ENCODE data around the gene TAF10. TPM values are rescaled to one million over a fixed set of nuclear protein-coding genes. Genes with fewer than 3 reads are reported as not detected.

The TAF10 gene
- total RNA-seq, 1 donor from 2014 or later = 154 TPM

GRCh38 chr11:6604790-6605189, 7.2 kb downstream of the TAF10 start:
- TF ChIP-seq CTCF (IDR thresholded peaks at IDR 0.05) = no peak
- peaks cover 10% of the 10 kb centered on the region for H3K4me1 Mint-ChIP-seq
- no peak overlapping the region for H3K4me3 Mint-ChIP-seq
- peaks cover 44% of the 10 kb centered on the region for H3K36me3 Mint-ChIP-seq (ENCODE audit: low read depth)
- no peak overlapping the region for H3K27ac Mint-ChIP-seq
- H3K27me3 Mint-ChIP-seq = no peaks in the 10 kb centered on the region
- no peak for DNase-seq
- H3K9me3 Mint-ChIP-seq = no peaks in the 10 kb centered on the region
- ATAC-seq (ENCODE audit: low read depth) = no peak
- ChIA-PET CTCF (interaction anchor here (1.0 to 2.7 kb wide), 8 partner anchors 8 to 153 kb away, joined by 3 to 21 read pairs (median 5); partner anchors contain the start of genes MRPL17 and TPP1), POLR2A (interaction anchor here (0.6 to 3.7 kb wide), 13 partner anchors 8 to 215 kb away, joined by 3 to 69 read pairs (median 7); partner anchors contain the start of genes ARFIP2, MRPL17, SMPD1 and TAF10)
- intact Hi-C loops (cut with micrococcal nuclease) = loop anchor here (5.0 kb wide), 3 partner anchors 72 to 212 kb away; partner anchors contain the start of gene SMPD1

- H3K36me3 Mint-ChIP-seq (ENCODE audit: low read depth) = peaks cover 44% of the 10 kb centered on the region
- no peak overlapping the region for H3K4me3 Mint-ChIP-seq
- ATAC-seq (ENCODE audit: low read depth) (peak; percentile 41), DNase-seq (peak; percentile 32)
- H3K4me1 Mint-ChIP-seq = peaks cover 9% of the 10 kb centered on the region
- POLR2A ChIA-PET = interaction anchor here (0.6 to 3.7 kb wide), 14 partner anchors 8 to 214 kb away, joined by 3 to 69 read pairs (median 6); partner anchors contain the start of genes ARFIP2, MRPL17, SMPD1 and TAF10
- CTCF ChIA-PET = interaction anchor here (0.6 to 2.7 kb wide), 9 partner anchors 9 to 153 kb away, joined by 3 to 21 read pairs (median 4); partner anchors contain the start of genes MRPL17 and TPP1
- no peaks in the 10 kb centered on the region for H3K9me3 Mint-ChIP-seq
- TF ChIP-seq CTCF (IDR thresholded peaks at IDR 0.05) = no peak
- no peak overlapping the region for H3K27ac Mint-ChIP-seq
- no peaks in the 10 kb centered on the region for H3K27me3 Mint-ChIP-seq
- intact Hi-C loops (cut with micrococcal nuclease) = loop anchor here (5.0 kb wide), 3 partner anchors 72 to 212 kb away; partner anchors contain the start of gene SMPD1
Observed at GRCh38 chr11:6604081-6604626, 7.9 kb downstream of the TAF10 start.

GRCh38 chr11:6603287-6604080, 8.5 kb downstream of the TAF10 start, which contains the start of the genes ILK and RRP8:
TSS of gene ILK (plus strand) at chr11:6603774. CDS start at chr11:6604272, 498 bp downstream.
TSS of gene RRP8 (minus strand) at chr11:6603616. CDS start at chr11:6603502, 114 bp downstream.
- Mint-ChIP-seq H3K27me3 (no peaks in the 10 kb centered on the region), H3K4me1 (peaks cover 10% of the 10 kb centered on the region), H3K4me3 (no peak within 1 kb of the TSS), H3K36me3 (ENCODE audit: low read depth) (peaks cover 44% of the 10 kb centered on the region), H3K27ac (no peak within 1 kb of the TSS), H3K9me3 (no peaks in the 10 kb centered on the region)
- ChIA-PET POLR2A (interaction anchor here (0.6 to 3.7 kb wide), 16 partner anchors 9 to 213 kb away, joined by 3 to 69 read pairs (median 5); partner anchors contain the start of genes ARFIP2, MRPL17, SMPD1 and TAF10), CTCF (interaction anchor here (0.6 to 2.7 kb wide), 8 partner anchors 15 to 154 kb away, joined by 3 to 21 read pairs (median 5); partner anchors contain the start of genes MRPL17 and TPP1)
- DNase-seq (peak; percentile 78), ATAC-seq (ENCODE audit: low read depth) (peak; percentile 88)
- intact Hi-C loops (cut with micrococcal nuclease) = loop anchor here (1.0 to 5.0 kb wide), 10 partner anchors 9 to 369 kb away; partner anchors contain the start of genes ARFIP2, FHIP1B, MRPL17 and SMPD1
- no peak for TF ChIP-seq CTCF (IDR thresholded peaks at IDR 0.05)

- no peaks in the 10 kb centered on the region for H3K27me3 Mint-ChIP-seq
- intact Hi-C loops (cut with micrococcal nuclease) = loop anchor here (5.0 kb wide), 3 partner anchors 70 to 210 kb away; partner anchors contain the start of gene SMPD1
- H3K27ac Mint-ChIP-seq = peak overlapping the region; percentile 54
- no peak overlapping the region for H3K4me3 Mint-ChIP-seq
- no peak for DNase-seq
- peaks cover 42% of the 10 kb centered on the region for H3K36me3 Mint-ChIP-seq (ENCODE audit: low read depth)
- peaks cover 10% of the 10 kb centered on the region for H3K4me1 Mint-ChIP-seq
- ATAC-seq (ENCODE audit: low read depth) = no peak
- TF ChIP-seq CTCF (IDR thresholded peaks at IDR 0.05) = no peak
- ChIA-PET POLR2A (interaction anchor here (0.6 to 3.7 kb wide), 9 partner anchors 10 to 212 kb away, joined by 3 to 69 read pairs (median 5); partner anchors contain the start of genes MRPL17, SMPD1, TAF10 and TPP1), CTCF (interaction anchor here (1.0 to 1.3 kb wide), 2 partner anchors 81 to 155 kb away, joined by 3 read pairs; partner anchors contain the start of gene MRPL17)
- H3K9me3 Mint-ChIP-seq = no peaks in the 10 kb centered on the region
Observed at GRCh38 chr11:6602096-6602940, 9.7 kb downstream of the TAF10 start.

Measured in activated B cell treated with CpG ODN at 0.5 μM for 24 hours (primary cell).